Right cardiac atrium (tissue), 5 donors: ENCODE results near the gene VANGL1. TPM values are rescaled to one million over a fixed set of nuclear protein-coding genes. Genes with fewer than 3 reads are reported as not detected.
"Not testable (repeated sequence)": the region's sequence is repeated elsewhere in the genome, so short reads cannot be mapped to it uniquely, and the experiment has no call there.

Experiments
- ATAC-seq, 2 donors: fragments of 200-7000 bp; cut with Tn5 transposase; one replicate each; pipeline versions ENCODE4 v1.8.0 to v1.9.1; 2020; ENCODE audit warnings: moderate library complexity in 2 of 2, mild to moderate bottlenecking in 1 of 2
- DNase-seq, 3 donors: peaks; one replicate each; pipeline ENCODE4 v3.0.0-alpha.2; 2020
- H3K27ac ChIP-seq: one replicate; pipeline ENCODE4 v1.5.1; 2013; ENCODE audit warnings: mild to moderate bottlenecking, low read length, control low read depth, moderate library complexity
- H3K27me3 ChIP-seq: one replicate; pipeline ENCODE4 v1.6.1; 2013; ENCODE audit not compliant: control insufficient read depth, insufficient read depth
- H3K4me1 ChIP-seq: one replicate; pipeline ENCODE4 v1.6.1; 2013; ENCODE audit warnings: low read length; ENCODE audit not compliant: control insufficient read depth, insufficient read depth
- H3K4me3 ChIP-seq: one replicate; pipeline ENCODE4 v1.5.1; 2013; ENCODE audit warnings: low read length, control low read depth
- H3K9me3 ChIP-seq: one replicate; pipeline ENCODE4 v1.6.1; 2013; ENCODE audit warnings: low read length; ENCODE audit not compliant: control insufficient read depth
- WGBS: extraction: QIAGEN DNeasy Blood & Tissue Kit; methylation state at CpG from one replicate; pipeline ENCODE4 v1.1.7; 2013; 5-methylcytosine and 5-hydroxymethylcytosine counted together
- intact Hi-C, 4 donors: fragments of 100-400 bp; cut with DNase I; formaldehyde crosslinking; loops; one replicate each; pipeline versions ENCODE4 v1.11.0 to v1.14.0; 2022 to 2023
- polyA plus RNA-seq: library from polyadenylated mRNA; stranded (reverse); fragments of 200-250 nt; gene quantifications from one replicate; pipeline ENCODE4 v1.2.3, GENCODE V29; 2013
- total RNA-seq, 4 donors: library from RNA; stranded (reverse); fragmentation: NEBNext Ultra II Directional; extraction: Animal tissue kit (Norgen Biotek cat#: 25700); gene quantifications; one replicate each; pipeline ENCODE4 v1.2.1, GENCODE V29; 2021
- donor health status: healthy with polysubstance abuse.
- donor health status: DM: no; HTN: yes; CAD: no.
- donor health status: DM: no; HTN: no; CAD: no.
- donor health status: DM: no; HTN: yes; CAD: no; lungs with severe emphysema.
- donor health status: DM: yes; HTN: yes; CAD: no.

The VANGL1 gene
- total and polyA plus RNA-seq, 5 donors: 2.2 to 7.5 (median 6.3) TPM

DNA sequence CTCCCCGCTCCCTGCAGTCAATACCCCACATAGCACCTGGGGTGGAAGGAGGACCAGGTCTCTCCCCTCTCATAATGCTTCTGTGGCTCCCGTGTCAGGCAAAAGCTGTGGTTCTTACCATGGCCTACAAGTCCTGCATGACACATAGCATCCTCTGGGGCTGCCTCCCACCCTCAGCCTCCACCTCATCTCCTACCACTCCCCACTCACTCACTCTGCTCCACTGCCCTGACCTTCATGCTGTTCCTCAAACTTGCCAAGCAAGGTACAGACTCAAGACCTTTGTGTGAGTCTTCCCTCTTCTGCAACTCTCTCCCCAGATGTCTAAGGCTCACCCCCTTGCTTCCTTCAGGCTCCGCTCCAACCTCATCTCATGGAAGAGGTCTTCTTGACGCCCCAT lies 28.0 kb upstream of the VANGL1 start:
- Histone ChIP-seq H3K4me1 (no peaks in the 10 kb centered on the region), H3K4me3 (no peak overlapping the region), H3K9me3 (no peaks in the 10 kb centered on the region), H3K27ac (no peak overlapping the region), H3K27me3 (no peaks in the 10 kb centered on the region)
- 93% methylated on average over 4 of the region's 4 CpGs for whole genome bisulfite sequencing
- intact Hi-C loops: loop anchor here in 2 of 4 donors (5.0 to 10.0 kb wide), 3 partner anchors 91 to 161 kb away; partner anchors contain the start of gene CASQ2 (in 1 of the 2)
- ATAC-seq (no peak), DNase-seq (no peak)

DNA sequence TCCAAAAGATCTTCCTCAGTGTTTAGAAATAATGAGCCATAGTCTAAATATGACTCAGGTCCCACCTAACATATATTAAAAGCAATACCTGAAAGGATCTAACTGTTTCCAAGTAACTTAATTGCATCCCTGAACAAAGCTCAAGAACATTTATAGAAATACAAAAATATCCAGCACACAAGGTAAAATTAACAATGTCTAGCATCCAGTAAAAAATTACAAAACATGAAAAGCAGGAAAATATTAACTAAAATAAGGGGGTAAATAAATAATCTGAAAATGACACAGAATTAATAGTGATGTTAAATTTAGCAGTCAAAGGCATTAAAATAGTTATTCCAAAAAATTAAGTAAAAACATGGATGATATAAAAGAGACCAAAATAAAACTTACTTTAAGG lies 21.3 kb upstream of the VANGL1 start:
- peaks cover 2% of the 10 kb centered on the region for H3K9me3 ChIP-seq
- no peak overlapping the region for H3K27ac ChIP-seq
- intact Hi-C loops: no loop called here
- no peaks in the 10 kb centered on the region for H3K4me1 ChIP-seq
- no peaks in the 10 kb centered on the region for H3K27me3 ChIP-seq
- no peak overlapping the region for H3K4me3 ChIP-seq
- ATAC-seq: no peak
- DNase-seq: no peak

DNA sequence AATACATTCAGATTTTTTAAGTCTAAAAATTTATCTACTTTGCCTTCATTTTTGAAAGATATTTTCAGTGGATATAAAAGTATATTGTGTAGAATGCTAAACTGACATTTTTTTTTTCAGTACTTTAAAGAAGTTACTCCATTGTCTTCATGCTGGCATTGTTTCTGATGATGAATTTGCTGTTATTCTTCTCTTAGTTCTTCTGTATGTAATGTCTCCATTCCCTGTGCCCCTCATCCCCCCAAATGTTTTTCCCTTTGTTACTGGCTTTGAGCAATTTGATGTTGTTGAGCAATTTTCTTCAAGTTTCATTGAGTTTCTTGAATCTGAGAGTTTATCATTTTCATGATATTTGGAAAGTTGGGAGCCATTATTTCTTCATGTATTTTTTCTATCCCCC lies 20.8 kb upstream of the VANGL1 start:
- intact Hi-C loops: no loop called here
- no peak overlapping the region for H3K27ac ChIP-seq
- no peaks in the 10 kb centered on the region for H3K4me1 ChIP-seq
- no peak overlapping the region for H3K4me3 ChIP-seq
- peaks cover 2% of the 10 kb centered on the region for H3K9me3 ChIP-seq
- ATAC-seq (no peak), DNase-seq (no peak)
- no peaks in the 10 kb centered on the region for H3K27me3 ChIP-seq

DNA sequence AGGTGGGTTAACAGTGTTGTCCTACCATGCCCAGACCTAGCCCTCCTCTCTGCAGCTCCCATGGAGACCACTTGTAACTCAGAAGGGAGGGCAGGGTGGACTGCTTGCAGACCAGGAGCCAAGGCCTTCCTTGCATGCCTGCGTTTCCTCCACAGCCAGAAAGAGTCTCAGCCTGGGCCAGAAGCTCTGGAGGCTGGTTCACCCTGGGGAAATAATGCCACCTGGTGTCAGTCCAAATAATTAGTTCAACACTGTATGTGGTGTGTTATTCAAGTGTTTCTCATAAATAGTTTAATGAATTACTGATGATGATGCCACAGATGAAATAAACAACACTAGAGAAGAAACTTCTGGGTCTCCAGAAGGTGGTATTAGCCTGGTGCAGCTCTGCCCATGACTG lies 16.9 kb upstream of the VANGL1 start:
- 83% methylated on average over 1 of the region's 1 CpG for WGBS
- Histone ChIP-seq H3K4me1 (no peaks in the 10 kb centered on the region), H3K27ac (no peak overlapping the region), H3K4me3 (no peak overlapping the region), H3K9me3 (peaks cover 2% of the 10 kb centered on the region), H3K27me3 (no peaks in the 10 kb centered on the region)
- no peak for DNase-seq
- no peak for ATAC-seq
- intact Hi-C loops: no loop called here

DNA sequence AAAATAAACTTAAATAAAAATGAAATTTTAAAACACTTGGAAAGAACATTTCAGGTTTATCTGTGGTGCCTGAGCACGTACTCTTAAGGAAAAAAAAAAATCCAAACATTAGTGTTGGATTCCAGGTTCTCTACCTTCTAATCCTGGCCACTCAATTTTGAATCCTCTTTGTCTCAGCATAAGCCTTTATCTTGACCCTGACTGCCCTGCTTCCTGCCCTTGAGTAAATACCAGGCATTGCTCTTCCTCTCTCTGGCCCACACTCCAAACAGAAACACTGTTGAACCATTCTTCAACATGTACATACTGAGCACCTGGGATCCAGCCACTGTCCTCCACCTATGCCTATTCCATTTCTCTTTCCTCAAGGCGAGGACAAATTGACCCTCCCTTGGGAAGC lies 11.4 kb upstream of the VANGL1 start:
- no peak overlapping the region for H3K27ac ChIP-seq
- ATAC-seq (peak in 1 of 2 donors; percentile 37), DNase-seq (no peak)
- H3K27me3 ChIP-seq: no peaks in the 10 kb centered on the region
- H3K4me3 ChIP-seq: no peak overlapping the region
- intact Hi-C loops: no loop called here
- H3K9me3 ChIP-seq: no peaks in the 10 kb centered on the region
- 75% methylated on average over 2 of the region's 2 CpGs for WGBS
- H3K4me1 ChIP-seq: no peaks in the 10 kb centered on the region

DNA sequence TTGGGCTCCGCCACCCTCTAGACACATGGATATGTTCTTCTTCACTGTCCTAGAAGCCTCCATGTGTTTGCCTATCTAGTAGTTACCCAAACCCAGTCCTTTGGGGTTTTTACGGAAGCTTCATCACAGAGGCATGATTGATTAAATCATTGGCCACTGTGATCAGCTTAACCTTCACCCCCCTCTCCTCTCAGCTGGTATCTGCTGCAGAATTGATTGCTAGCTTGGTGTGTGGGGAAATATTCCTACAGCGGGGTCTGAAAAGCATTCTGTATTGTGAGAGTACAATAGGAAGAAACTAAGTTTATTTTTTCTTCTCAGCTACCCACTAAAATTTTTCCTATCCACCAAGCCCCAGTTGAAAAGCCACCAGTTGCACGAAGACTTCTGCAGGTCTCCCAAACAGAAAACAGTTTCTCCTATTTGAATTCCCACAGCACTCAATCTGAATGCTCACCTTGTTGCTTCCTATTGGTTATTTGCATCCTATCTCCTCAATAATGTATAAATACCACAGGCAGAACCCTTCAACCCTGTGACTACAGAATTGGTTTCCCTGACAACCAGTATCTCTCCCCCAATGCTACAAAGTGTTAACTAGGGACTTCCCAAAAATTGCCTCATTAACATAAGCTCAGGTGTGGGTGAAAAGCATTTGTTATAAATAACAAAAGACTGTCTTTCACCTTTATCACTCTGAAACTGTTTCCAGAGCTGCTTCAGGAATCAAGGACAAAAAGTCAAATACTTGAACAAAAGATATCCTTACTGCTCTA lies 9.3 kb upstream of the VANGL1 start:
- Histone ChIP-seq H3K27ac (no peak overlapping the region), H3K4me1 (no peaks in the 10 kb centered on the region), H3K9me3 (no peaks in the 10 kb centered on the region), H3K4me3 (no peak overlapping the region), H3K27me3 (no peaks in the 10 kb centered on the region)
- DNase-seq: no peak
- ATAC-seq: no peak
- WGBS: 93% methylated on average over 4 of the region's 4 CpGs
- intact Hi-C loops: no loop called here

DNA sequence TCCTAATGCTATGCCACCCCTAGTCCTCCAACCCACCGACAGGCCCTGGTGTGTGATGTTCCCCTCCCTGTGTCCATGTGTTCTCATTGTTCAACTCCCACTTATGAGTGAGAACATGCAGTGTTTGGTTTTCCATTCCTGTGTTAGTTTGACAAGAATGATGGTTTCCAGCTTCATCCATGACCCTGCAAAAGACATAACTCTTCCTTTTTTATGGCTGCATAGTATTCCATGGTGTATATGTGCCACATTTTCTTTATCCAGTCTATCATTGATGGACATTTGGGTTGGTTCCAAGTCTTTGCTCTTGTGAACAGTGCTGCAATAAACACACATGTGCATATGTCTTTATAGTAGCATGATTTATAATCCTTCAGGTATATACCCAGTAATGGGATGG lies 8.2 kb upstream of the VANGL1 start:
- WGBS: 97% methylated on average over 1 of the region's 1 CpG

DNA sequence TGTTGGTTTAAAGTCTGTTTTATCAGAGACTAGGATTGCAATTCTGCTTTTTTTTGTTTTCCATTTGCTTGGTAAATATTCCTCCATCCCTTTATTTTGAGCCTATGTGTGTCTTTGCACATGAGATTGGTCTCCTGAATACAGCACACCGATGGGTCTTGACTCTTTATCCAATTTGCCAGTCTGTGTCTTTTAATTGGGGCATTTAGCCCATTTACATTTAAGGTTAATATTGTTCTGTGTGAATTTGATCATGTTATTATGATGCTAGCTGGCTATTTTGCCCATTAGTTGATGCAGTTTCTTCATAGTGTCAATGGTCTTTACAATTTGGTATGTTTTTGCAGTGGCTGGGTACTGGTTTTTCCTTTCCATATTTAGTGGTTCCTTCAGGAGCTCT lies 4.5 kb upstream of the VANGL1 start:
- WGBS: 83% methylated on average over 1 of the region's 1 CpG
- DNase-seq, H3K9me3 ChIP-seq, H3K4me1 ChIP-seq, H3K4me3 ChIP-seq, intact Hi-C loops, ATAC-seq, H3K27ac ChIP-seq, H3K27me3 ChIP-seq: not testable (repeated sequence)

More for the DNA sequence above, 8.2 kb upstream of the VANGL1 start:
- DNase-seq, H3K4me3 ChIP-seq, H3K4me1 ChIP-seq, intact Hi-C loops, ATAC-seq, H3K27ac ChIP-seq, H3K27me3 ChIP-seq, H3K9me3 ChIP-seq: not testable (repeated sequence)

DNA sequence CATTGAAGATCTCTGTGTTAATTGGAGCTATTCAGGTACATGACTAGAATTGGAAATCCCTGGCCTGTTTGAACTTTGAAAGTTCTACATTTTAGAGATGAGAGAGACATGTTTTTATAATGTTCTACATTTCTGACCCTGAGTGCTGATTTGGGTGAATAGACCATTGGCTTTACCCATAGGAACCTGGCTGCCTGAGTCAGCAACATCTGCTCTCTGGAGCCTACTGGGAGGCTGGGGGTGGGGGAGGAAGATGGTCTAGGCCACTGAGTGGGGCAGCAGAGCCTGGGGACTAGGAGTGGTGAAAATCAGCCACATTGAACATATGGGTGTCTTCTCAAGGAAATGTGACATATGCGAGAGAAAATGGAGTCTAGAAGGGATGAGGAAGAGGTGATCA lies 1.4 kb upstream of the VANGL1 start:
- H3K27me3 ChIP-seq: no peaks in the 10 kb centered on the region
- H3K4me1 ChIP-seq: no peaks in the 10 kb centered on the region
- H3K4me3 ChIP-seq: no peak overlapping the region
- H3K9me3 ChIP-seq: peaks cover 5% of the 10 kb centered on the region
- DNase-seq (no peak), ATAC-seq (no peak)
- no peak overlapping the region for H3K27ac ChIP-seq
- 86% methylated on average over 1 of the region's 1 CpG for WGBS
- intact Hi-C loops: loop anchor here in 1 of 4 donors (10.0 kb wide), 1 partner anchor 64 kb away; no protein-coding TSS in a partner anchor

DNA sequence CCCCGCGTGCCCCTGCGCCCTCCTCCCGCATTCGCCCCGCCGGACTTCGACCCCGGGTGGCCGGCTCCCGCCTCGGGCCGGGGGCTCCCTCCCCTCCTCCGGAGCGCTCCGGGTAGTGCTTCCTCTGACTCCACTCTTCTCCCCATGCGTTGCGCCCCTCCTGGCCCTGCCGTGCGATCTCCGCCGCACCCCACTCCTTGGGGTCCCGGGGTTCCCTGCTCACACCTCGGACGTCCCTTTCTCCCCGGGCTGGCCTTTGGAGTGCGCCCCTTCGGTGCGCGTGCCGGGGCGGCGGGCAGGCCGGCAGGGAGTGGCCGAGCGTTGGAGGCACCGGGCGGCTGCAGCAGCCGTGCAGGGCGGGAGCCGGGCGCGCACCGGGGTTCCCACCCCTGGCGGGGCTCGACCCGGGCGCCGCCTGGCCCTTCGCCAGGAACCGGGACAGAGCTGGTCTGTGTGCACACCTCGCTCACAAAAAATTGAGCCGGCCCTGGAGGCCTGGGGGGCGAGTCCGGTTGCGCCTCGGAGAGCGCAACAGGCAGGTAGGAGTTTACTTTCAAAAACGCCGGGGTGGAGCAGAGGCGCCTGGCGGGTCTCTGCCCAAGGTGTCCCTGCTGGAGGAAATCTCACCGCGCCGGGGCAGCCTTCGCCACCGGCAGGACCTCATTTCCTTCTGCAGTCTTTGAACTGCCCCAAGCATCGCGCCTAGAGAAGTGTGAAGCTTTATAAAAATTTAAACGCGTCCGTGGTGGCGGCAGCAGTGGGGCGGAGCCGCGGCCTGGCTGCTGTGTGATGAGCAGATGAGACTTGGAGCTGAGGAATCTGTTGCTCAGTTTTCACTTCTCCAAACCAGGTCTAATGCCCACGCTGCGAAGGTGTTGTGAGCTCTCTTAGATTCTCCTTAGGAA lies 650 bp downstream of the VANGL1 start:
- intact Hi-C loops: loop anchor here in 1 of 4 donors (10.0 kb wide), 1 partner anchor 62 kb away; no protein-coding TSS in a partner anchor
- peak; percentile 61 to 63 for ATAC-seq

DNA sequence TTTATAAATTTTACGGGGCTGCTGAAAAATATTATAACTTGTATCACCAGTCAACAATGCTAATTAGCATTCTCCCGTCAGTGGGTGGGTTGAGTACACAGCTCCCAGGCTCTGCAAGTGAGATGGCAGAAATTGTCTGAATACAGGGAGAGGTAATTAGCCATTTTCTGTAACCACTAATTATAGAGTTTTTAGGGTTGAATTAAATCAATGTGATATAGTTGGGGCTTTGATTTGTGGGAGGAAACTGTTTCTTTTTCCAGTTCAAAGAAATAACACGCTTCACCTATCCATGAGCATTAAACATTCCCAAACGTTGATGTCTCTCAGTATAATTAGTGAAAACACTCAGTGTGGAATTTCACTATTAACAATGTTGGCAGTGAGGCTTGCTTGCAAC lies 1.5 kb downstream of the VANGL1 start:
- WGBS: 51% methylated on average over 4 of the region's 4 CpGs
- intact Hi-C loops: loop anchor here in 1 of 4 donors (10.0 kb wide), 1 partner anchor 62 kb away; no protein-coding TSS in a partner anchor
- H3K27ac ChIP-seq: no peak overlapping the region

More for the DNA sequence above, 650 bp downstream of the VANGL1 start:
- under 1% methylated on average over 78 of the region's 78 CpGs for WGBS
- H3K27me3 ChIP-seq: no peaks in the 10 kb centered on the region
- H3K4me3 ChIP-seq: peak overlapping the region; percentile 69
- peaks cover under 1% of the 10 kb centered on the region for H3K4me1 ChIP-seq
- H3K27ac ChIP-seq: peak overlapping the region; percentile 31
- peaks cover 5% of the 10 kb centered on the region for H3K9me3 ChIP-seq
- DNase-seq: peak; percentile 39 to 75 (median 73)

More for the DNA sequence above, 1.5 kb downstream of the VANGL1 start:
- ATAC-seq (no peak), DNase-seq (no peak)
- Histone ChIP-seq H3K4me1 (peaks cover 8% of the 10 kb centered on the region), H3K9me3 (peaks cover 5% of the 10 kb centered on the region), H3K4me3 (peak overlapping the region; percentile 69), H3K27me3 (no peaks in the 10 kb centered on the region)
